Upper lobe of right lung (tissue), 1 donor: ENCODE data around the gene CCR3. TPM values are rescaled to one million over a fixed set of nuclear protein-coding genes. Genes with fewer than 3 reads are reported as not detected.

ENCODE experiments used
- ATAC-seq: fragments of 200-7000 bp; cut with Tn5 transposase; one replicate; pipeline ENCODE4 v1.9.1; 2020; ENCODE audit warnings: mild to moderate bottlenecking, moderate library complexity
- DNase-seq: peaks from one replicate; pipeline ENCODE4 v3.0.0-alpha.2; 2020
- H3K27ac ChIP-seq: fragments of 200-600 bp; one replicate; pipeline ENCODE4 v1.8.0; 2022
- H3K27me3 ChIP-seq: fragments of 200-600 bp; one replicate; pipeline ENCODE4 v1.8.0; 2022; ENCODE audit warnings: mild to moderate bottlenecking
- H3K36me3 ChIP-seq: fragments of 200-600 bp; one replicate; pipeline ENCODE4 v1.8.0; 2022
- H3K4me1 ChIP-seq: fragments of 200-600 bp; one replicate; pipeline ENCODE4 v1.8.0; 2022
- H3K4me3 ChIP-seq: fragments of 200-600 bp; one replicate; pipeline ENCODE4 v1.8.0; 2022; ENCODE audit warnings: mild to moderate bottlenecking
- H3K9me3 ChIP-seq: fragments of 200-600 bp; one replicate; pipeline ENCODE4 v1.8.0; 2022
- CTCF ChIP-seq: fragments of 200-600 bp; IDR thresholded peaks from one replicate; pipeline ENCODE4 v1.8.0; 2022; ENCODE audit warnings: antibody characterized with exemption
- intact Hi-C: fragments of 100-400 bp; cut with DNase I; formaldehyde crosslinking; loops from one replicate; pipeline ENCODE4 v1.11.0; 2022
- total RNA-seq: library from RNA; stranded (reverse); fragmentation: NEBNext Ultra II Directional; extraction: Animal tissue kit (Norgen Biotek cat#: 25700); gene quantifications from one replicate; pipeline ENCODE4 v1.2.1, GENCODE V29; 2021
- donor health status: DM: no; HTN: yes; CAD: no; lungs with severe emphysema.

CCR3 gene
- total RNA-seq, 1 donor from 2014 or later, result 0.43 TPM

GRCh38 chr3:46221938-46222337, 20.3 kb upstream of the CCR3 start:
- Histone ChIP-seq H3K4me1 (peaks cover 19% of the 10 kb centered on the region), H3K4me3 (no peak overlapping the region), H3K9me3 (no peaks in the 10 kb centered on the region), H3K36me3 (no peaks in the 10 kb centered on the region), H3K27ac (no peak overlapping the region), H3K27me3 (no peaks in the 10 kb centered on the region)
- intact Hi-C loops, result no loop called here
- DNase-seq (no peak), ATAC-seq (peak; percentile 59)
- TF ChIP-seq CTCF, result no peak

GRCh38 chr3:46222435-46223161, 19.7 kb upstream of the CCR3 start:
- H3K4me3 ChIP-seq, result no peak overlapping the region
- no peaks in the 10 kb centered on the region for H3K27me3 ChIP-seq
- intact Hi-C loops, result no loop called here
- H3K27ac ChIP-seq, result no peak overlapping the region
- H3K4me1 ChIP-seq, result peaks cover 19% of the 10 kb centered on the region
- DNase-seq (no peak), ATAC-seq (peak; percentile 85)
- H3K36me3 ChIP-seq, result no peaks in the 10 kb centered on the region
- no peak for TF ChIP-seq CTCF
- no peaks in the 10 kb centered on the region for H3K9me3 ChIP-seq

DNA sequence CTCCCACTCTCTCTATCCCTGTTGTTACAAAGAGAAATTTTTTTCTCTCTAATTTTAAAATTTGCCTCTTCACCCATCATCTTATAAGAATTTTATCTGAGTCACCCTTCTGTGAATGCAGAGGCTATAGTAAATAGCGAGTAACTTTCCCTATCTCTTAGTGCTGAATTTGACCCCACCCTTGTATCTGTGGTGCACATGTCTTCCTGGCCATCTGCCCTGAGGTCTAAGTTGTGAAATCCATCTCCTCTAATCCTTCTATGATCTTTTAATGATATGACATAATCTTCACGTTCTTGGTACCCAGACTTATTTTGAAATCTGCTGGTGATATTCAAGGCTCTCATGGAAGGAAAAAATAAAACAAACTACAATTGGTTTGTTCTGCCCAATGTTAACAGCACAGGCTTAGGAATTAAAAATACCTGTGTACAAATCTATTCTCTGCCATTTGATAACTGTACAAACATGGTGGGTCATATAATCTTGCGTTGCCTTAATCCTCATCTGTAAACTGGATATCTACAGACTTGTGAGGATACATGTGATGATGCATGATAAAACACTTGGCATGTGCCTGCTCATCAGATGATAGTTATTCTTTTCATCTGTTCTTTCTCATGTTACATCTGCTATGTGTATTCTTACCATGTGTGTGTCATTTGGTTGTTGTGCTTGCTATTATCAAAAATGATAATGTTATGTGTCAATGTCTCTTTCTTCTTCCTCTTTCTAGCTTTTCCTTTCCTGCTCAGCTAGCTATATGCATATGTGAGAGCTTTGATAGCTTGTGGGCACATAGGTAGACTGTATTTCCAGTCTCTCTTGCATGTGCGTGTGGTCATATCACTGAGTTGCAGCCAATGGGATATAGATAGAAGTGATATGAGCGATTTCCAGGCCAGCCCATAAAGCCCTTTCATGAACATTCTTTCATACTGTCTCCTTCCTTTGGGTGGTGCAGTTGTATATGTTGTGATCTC, 13.7 kb upstream of the CCR3 start:
- TF ChIP-seq CTCF, result no peak
- intact Hi-C loops, result no loop called here
- Histone ChIP-seq H3K4me3 (no peak overlapping the region), H3K27ac (no peak overlapping the region), H3K36me3 (no peaks in the 10 kb centered on the region), H3K9me3 (no peaks in the 10 kb centered on the region), H3K27me3 (no peaks in the 10 kb centered on the region), H3K4me1 (peaks cover 7% of the 10 kb centered on the region)
- ATAC-seq (peak; percentile 62), DNase-seq (no peak)

GRCh38 chr3:46231323-46231722, 10.9 kb upstream of the CCR3 start:
- H3K4me1 ChIP-seq, result peaks cover 8% of the 10 kb centered on the region
- intact Hi-C loops, result no loop called here
- no peak for TF ChIP-seq CTCF
- no peaks in the 10 kb centered on the region for H3K36me3 ChIP-seq
- no peak overlapping the region for H3K27ac ChIP-seq
- DNase-seq (no peak), ATAC-seq (no peak)
- no peak overlapping the region for H3K4me3 ChIP-seq
- no peaks in the 10 kb centered on the region for H3K27me3 ChIP-seq
- H3K9me3 ChIP-seq, result no peaks in the 10 kb centered on the region

DNA sequence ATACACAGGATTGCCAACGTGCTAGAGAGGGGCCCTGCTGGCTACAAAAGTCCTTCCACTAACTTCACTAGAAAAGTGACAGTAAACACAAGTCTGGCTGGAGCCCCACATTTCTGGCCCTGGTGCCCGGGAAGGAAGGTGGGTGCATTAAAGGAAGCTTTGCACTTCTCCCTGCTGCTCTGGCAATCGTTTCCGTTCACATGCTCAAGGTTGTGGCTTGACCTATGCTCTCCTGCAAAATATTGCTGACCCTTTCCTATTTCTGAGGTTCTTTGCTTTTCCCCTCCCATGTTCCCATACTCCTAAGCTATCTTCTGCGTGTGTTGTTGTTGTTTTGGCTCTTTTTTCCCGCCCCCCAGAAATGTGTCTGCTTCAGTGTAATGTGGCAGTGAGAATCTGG, 9.1 kb upstream of the CCR3 start:
- Histone ChIP-seq H3K27me3 (no peaks in the 10 kb centered on the region), H3K4me3 (no peak overlapping the region), H3K27ac (no peak overlapping the region), H3K36me3 (no peaks in the 10 kb centered on the region), H3K4me1 (peaks cover 10% of the 10 kb centered on the region), H3K9me3 (no peaks in the 10 kb centered on the region)
- ATAC-seq, result peak; percentile 68
- intact Hi-C loops, result no loop called here
- no peak for TF ChIP-seq CTCF
- no peak for DNase-seq
